Measurements from ENCODE around the gene ZNF407.

The ZNF407 gene

DNA sequence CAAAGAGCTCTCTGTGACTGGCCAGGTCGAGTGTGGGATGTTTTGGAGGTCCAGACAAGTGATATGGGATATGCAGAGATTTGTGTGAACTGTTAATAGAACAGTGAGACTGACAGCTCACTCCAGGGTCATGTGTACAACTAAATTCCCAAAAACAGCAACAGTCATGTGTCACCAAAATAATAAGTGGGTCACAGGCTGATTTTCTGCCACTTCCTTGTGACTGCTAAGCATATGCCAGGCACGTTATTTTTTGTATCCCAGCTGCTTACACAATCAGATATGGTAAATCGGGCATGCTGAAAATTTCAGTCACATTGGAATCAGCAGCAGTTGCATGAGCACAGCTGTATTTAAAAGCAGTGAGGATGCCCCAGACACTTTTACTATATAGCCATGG is 412.6 kb downstream of the ZNF407 start:
- no peaks in the 10 kb centered on the region for H3K36me3 ChIP-seq (ENCODE audit: low read length)
- no peaks in the 10 kb centered on the region for H3K79me2 ChIP-seq (ENCODE audit: insufficient read depth, low read length)
- H3K27ac ChIP-seq (ENCODE audit: low read depth, low read length): no peak overlapping the region
- no peak overlapping the region for H3K4me3 ChIP-seq (ENCODE audit: insufficient read depth, low read length, poor library complexity, severe bottlenecking)
- TF ChIP-seq EZH2phosphoT487 (conservative IDR thresholded peaks at IDR 0.05; ENCODE audit: low read length): no peak
- TF ChIP-seq, protein P1, sequence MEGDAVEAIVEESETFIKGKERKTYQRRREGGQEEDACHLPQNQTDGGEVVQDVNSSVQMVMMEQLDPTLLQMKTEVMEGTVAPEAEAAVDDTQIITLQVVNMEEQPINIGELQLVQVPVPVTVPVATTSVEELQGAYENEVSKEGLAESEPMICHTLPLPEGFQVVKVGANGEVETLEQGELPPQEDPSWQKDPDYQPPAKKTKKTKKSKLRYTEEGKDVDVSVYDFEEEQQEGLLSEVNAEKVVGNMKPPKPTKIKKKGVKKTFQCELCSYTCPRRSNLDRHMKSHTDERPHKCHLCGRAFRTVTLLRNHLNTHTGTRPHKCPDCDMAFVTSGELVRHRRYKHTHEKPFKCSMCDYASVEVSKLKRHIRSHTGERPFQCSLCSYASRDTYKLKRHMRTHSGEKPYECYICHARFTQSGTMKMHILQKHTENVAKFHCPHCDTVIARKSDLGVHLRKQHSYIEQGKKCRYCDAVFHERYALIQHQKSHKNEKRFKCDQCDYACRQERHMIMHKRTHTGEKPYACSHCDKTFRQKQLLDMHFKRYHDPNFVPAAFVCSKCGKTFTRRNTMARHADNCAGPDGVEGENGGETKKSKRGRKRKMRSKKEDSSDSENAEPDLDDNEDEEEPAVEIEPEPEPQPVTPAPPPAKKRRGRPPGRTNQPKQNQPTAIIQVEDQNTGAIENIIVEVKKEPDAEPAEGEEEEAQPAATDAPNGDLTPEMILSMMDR (IDR thresholded peaks at IDR 0.05; ENCODE audit: insufficient read depth, low read length, poor library complexity, severe bottlenecking): no peak
- H2AFZ ChIP-seq (ENCODE audit: low read depth, low read length, severe bottlenecking): no peak overlapping the region
- H3K4me2 ChIP-seq (ENCODE audit: low read depth, low read length, poor library complexity, severe bottlenecking): no peak overlapping the region
- no peaks in the 10 kb centered on the region for H3F3A ChIP-seq (ENCODE audit: insufficient read depth)
- H3K9me3 ChIP-seq (ENCODE audit: insufficient read depth, low read length): no peaks in the 10 kb centered on the region
- H3K27me3 ChIP-seq (ENCODE audit: low read length): no peaks in the 10 kb centered on the region
- H3K9ac ChIP-seq (ENCODE audit: low read length): no peak overlapping the region
- H3K9me2 ChIP-seq (replicated peaks; ENCODE audit: insufficient read depth, low read length): no peaks in the 10 kb centered on the region
- H4K20me1 ChIP-seq (ENCODE audit: low read depth, low read length): no peaks in the 10 kb centered on the region

DNA sequence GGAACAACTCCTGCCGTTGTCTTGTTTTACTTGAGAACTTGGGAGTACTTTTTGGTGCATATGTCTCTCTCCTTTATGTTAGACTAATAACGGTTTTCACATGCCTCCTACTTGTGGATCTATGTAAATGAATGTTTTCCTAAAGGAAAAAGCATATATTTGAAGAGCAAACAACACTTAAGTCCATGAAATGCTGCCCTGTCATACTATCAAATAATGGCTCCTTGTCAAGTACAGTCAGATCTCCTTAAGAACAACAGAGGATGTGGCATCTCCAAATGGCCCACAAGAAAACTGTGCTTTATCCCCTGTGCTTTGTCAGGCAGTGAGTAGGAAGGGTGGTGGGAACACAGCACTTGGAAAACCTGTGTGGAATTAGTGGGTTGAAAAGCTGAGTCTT is 413.0 kb downstream of the ZNF407 start:
- H3K9me3 ChIP-seq (ENCODE audit: insufficient read depth, low read length): no peaks in the 10 kb centered on the region
- H3K9me2 ChIP-seq (replicated peaks; ENCODE audit: insufficient read depth, low read length): no peaks in the 10 kb centered on the region
- no peak overlapping the region for H2AFZ ChIP-seq (ENCODE audit: low read depth, low read length, severe bottlenecking)
- H3K9ac ChIP-seq (ENCODE audit: low read length): no peak overlapping the region
- no peaks in the 10 kb centered on the region for H3K27me3 ChIP-seq (ENCODE audit: low read length)
- H3K36me3 ChIP-seq (ENCODE audit: low read length): no peaks in the 10 kb centered on the region
- H3K79me2 ChIP-seq (ENCODE audit: insufficient read depth, low read length): no peaks in the 10 kb centered on the region
- H4K20me1 ChIP-seq (ENCODE audit: low read depth, low read length): no peaks in the 10 kb centered on the region
- H3K4me2 ChIP-seq (ENCODE audit: low read depth, low read length, poor library complexity, severe bottlenecking): no peak overlapping the region
- H3K4me3 ChIP-seq (ENCODE audit: insufficient read depth, low read length, poor library complexity, severe bottlenecking): no peak overlapping the region
- H3F3A ChIP-seq (ENCODE audit: insufficient read depth): no peaks in the 10 kb centered on the region
- H3K27ac ChIP-seq (ENCODE audit: low read depth, low read length): no peak overlapping the region
- TF ChIP-seq, protein P1 (IDR thresholded peaks at IDR 0.05; ENCODE audit: insufficient read depth, low read length, poor library complexity, severe bottlenecking): no peak
- no peak for TF ChIP-seq EZH2phosphoT487 (conservative IDR thresholded peaks at IDR 0.05; ENCODE audit: low read length)

DNA sequence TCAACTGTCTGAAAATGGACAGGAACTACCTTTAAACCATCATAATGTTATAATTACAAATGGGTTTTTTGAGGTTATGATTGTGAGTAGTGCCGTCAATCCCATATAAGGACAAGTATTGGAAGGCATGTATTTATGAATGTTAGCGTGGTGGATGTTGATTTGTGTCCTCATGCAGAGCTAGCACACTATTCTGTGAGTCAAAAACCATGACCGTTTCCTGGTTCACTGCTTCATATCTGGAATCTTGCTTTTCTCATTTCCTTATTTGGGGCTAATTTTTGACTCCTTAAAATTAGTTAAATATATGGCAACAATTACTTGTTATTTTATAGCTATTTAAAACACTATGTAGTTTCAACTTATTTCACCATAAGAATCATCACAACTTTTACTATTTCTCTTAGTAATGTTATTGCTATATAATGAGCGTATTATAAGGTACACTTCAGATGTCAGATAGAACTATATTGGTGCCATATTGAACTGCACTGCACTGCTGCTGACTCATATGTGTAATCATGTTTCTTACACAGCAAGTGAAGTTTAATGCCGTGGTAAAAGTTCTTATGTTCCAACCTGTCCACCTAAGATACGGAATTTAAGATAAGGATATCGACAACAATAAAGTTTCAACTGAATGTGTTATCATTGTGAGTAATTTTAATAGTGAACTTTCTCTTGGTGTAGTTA is 418.5 kb downstream of the ZNF407 start:
- Histone ChIP-seq H3K79me2 (ENCODE audit: insufficient read depth, low read length) (no peaks in the 10 kb centered on the region), H2AFZ (ENCODE audit: low read depth, low read length, severe bottlenecking) (no peak overlapping the region), H3K4me2 (ENCODE audit: low read depth, low read length, poor library complexity, severe bottlenecking) (no peak overlapping the region), H3K9me3 (ENCODE audit: insufficient read depth, low read length) (no peaks in the 10 kb centered on the region), H3K9me2 (replicated peaks; ENCODE audit: insufficient read depth, low read length) (no peaks in the 10 kb centered on the region), H3K27ac (ENCODE audit: low read depth, low read length) (no peak overlapping the region), H4K20me1 (ENCODE audit: low read depth, low read length) (no peaks in the 10 kb centered on the region), H3K4me3 (ENCODE audit: insufficient read depth, low read length, poor library complexity, severe bottlenecking) (no peak overlapping the region), H3K27me3 (ENCODE audit: low read length) (no peaks in the 10 kb centered on the region), H3K9ac (ENCODE audit: low read length) (no peak overlapping the region), H3F3A (ENCODE audit: insufficient read depth) (no peaks in the 10 kb centered on the region), H3K36me3 (ENCODE audit: low read length) (no peaks in the 10 kb centered on the region)
- TF ChIP-seq, protein P1 (IDR thresholded peaks at IDR 0.05; ENCODE audit: insufficient read depth, low read length, poor library complexity, severe bottlenecking): no peak
- TF ChIP-seq EZH2phosphoT487 (conservative IDR thresholded peaks at IDR 0.05; ENCODE audit: low read length): no peak
